Measurements from ENCODE around the gene GADD45B. TPM values are rescaled to one million over a fixed set of nuclear protein-coding genes. Genes with fewer than 3 reads are reported as not detected.
A peak's percentile ranks its signal among the peaks of the same experiment; 100 is the strongest.
"Not testable (repeated sequence)": the region's sequence is repeated elsewhere in the genome, so short reads cannot be mapped to it uniquely, and the experiment has no call there.

The GADD45B gene
- total RNA-seq, 6 donors from 2014 or later = 93.2 to 247 (median 139) TPM

GRCh38 chr19:2500156-2500555, 24.2 kb downstream of the GADD45B start:
- no peak overlapping the region for H3K27ac ChIP-seq
- no peak overlapping the region for H3K4me3 ChIP-seq
- no peak for DNase-seq
- peaks cover 13 to 30% (median 18%) of the 10 kb centered on the region in 4 donors for H3K4me1 ChIP-seq
- H3K36me3 ChIP-seq = no peaks in the 10 kb centered on the region
- WGBS, 2 donors = 91 to 96% methylated on average over 13 of the region's 13 CpGs
- ATAC-seq (ENCODE audit: low FRiP score in 2 of 2) = no peak
- no peaks in the 10 kb centered on the region for H3K27me3 ChIP-seq
- no peaks in the 10 kb centered on the region for H3K9me3 ChIP-seq
- no peak for TF ChIP-seq EP300 (IDR thresholded peaks at IDR 0.05)
- TF ChIP-seq CTCF (IDR thresholded peaks at IDR 0.05) = no peak
- TF ChIP-seq POLR2AphosphoS5 (IDR thresholded peaks at IDR 0.05) = no peak
- TF ChIP-seq POLR2A (IDR thresholded peaks at IDR 0.05) = no peak

- H3K4me1 ChIP-seq = peaks cover 6 to 23% (median 11%) of the 10 kb centered on the region in 4 donors
- H3K27me3 ChIP-seq = no peaks in the 10 kb centered on the region
- ATAC-seq (ENCODE audit: low FRiP score in 2 of 2) (peak; percentile 30 to 64), DNase-seq (peak in 1 of 2 donors; percentile 75)
- no peak overlapping the region for H3K4me3 ChIP-seq
- TF ChIP-seq POLR2AphosphoS5 (IDR thresholded peaks at IDR 0.05) (peak in 1 of 2 donors; percentile 20), POLR2A (IDR thresholded peaks at IDR 0.05) (no peak), CTCF (IDR thresholded peaks at IDR 0.05) (no peak)
- H3K36me3 ChIP-seq = no peaks in the 10 kb centered on the region
- 67 to 82% methylated on average over 12 of the region's 12 CpGs for WGBS, 2 donors
- no peaks in the 10 kb centered on the region for H3K9me3 ChIP-seq
- H3K27ac ChIP-seq = no peak overlapping the region
These were observed 24.9 kb downstream of the GADD45B start for GRCh38 chr19:2500841-2501261.

GRCh38 chr19:2503521-2504109, 27.7 kb downstream of the GADD45B start:
- H3K27ac ChIP-seq = peak overlapping the region in 3 of 4 donors; percentile 24 to 54 (median 28)
- H3K9me3 ChIP-seq = no peaks in the 10 kb centered on the region
- H3K4me3 ChIP-seq = no peak overlapping the region
- peak; percentile 51 to 86 for ATAC-seq (ENCODE audit: low FRiP score in 2 of 2)
- no peaks in the 10 kb centered on the region for H3K36me3 ChIP-seq
- 60 to 68% methylated on average over 10 to 21 of the region's 21 CpGs for WGBS, 2 donors
- peak in 1 of 2 donors; percentile 45 for DNase-seq
- TF ChIP-seq CTCF (IDR thresholded peaks at IDR 0.05) = no peak
- H3K27me3 ChIP-seq = no peaks in the 10 kb centered on the region
- H3K4me1 ChIP-seq = peaks cover 14 to 29% (median 18%) of the 10 kb centered on the region in 4 donors

GRCh38 chr19:2506656-2507055, 30.7 kb downstream of the GADD45B start:
- Histone ChIP-seq H3K4me1 (peaks cover 14 to 20% (median 17%) of the 10 kb centered on the region in 4 donors), H3K27ac (peak overlapping the region; percentile 54 to 75 (median 69)), H3K4me3 (peak overlapping the region in 1 of 4 donors; percentile 1)
- 74 to 75% methylated on average over 8 of the region's 8 CpGs for WGBS, 2 donors
- not testable (repeated sequence) for DNase-seq; H3K9me3 ChIP-seq; H3K36me3 ChIP-seq; ATAC-seq (ENCODE audit: low FRiP score in 2 of 2); H3K27me3 ChIP-seq

- Histone ChIP-seq H3K4me3 (peak overlapping the region in 1 of 4 donors; percentile 1), H3K27ac (peak overlapping the region; percentile 54 to 75 (median 69)), H3K9me3 (no peaks in the 10 kb centered on the region), H3K4me1 (peaks cover 14 to 20% (median 17%) of the 10 kb centered on the region in 4 donors), H3K36me3 (no peaks in the 10 kb centered on the region), H3K27me3 (no peaks in the 10 kb centered on the region)
- DNase-seq (peak in 1 of 2 donors; percentile 59), ATAC-seq (ENCODE audit: low FRiP score in 2 of 2) (peak; percentile 53 to 74)
- TF ChIP-seq POLR2A (IDR thresholded peaks at IDR 0.05) (peak in 1 of 4 donors; percentile 31), POLR2AphosphoS5 (IDR thresholded peaks at IDR 0.05) (peak; percentile 86 to 99), EP300 (IDR thresholded peaks at IDR 0.05) (peak; percentile 84 to 99 (median 94)), CTCF (IDR thresholded peaks at IDR 0.05) (no peak)
- 11 to 16% methylated on average over 8 to 12 of the region's 12 CpGs for WGBS, 2 donors
These were observed 31.2 kb downstream of the GADD45B start for GRCh38 chr19:2507109-2507508.
